GM18505 (cell line): ENCODE data around the gene NEDD8.
"Not testable (repeated sequence)": the region's sequence is repeated elsewhere in the genome, so short reads cannot be mapped to it uniquely, and the experiment has no call there.

ENCODE experiments used
- ATAC-seq: cut with Tn5 transposase; IDR thresholded peaks from one replicate; pipeline ENCODE4 v1.9.1; 2021; ENCODE audit not compliant: unreplicated experiment
- POLR2A ChIP-seq: IDR thresholded peaks from 4 replicates; pipeline ENCODE4 v1.6.1; 2011; ENCODE audit warnings: borderline replicate concordance; ENCODE audit not compliant: insufficient read depth, insufficient read length; ENCODE audit errors: extremely low read depth

Gene NEDD8

DNA sequence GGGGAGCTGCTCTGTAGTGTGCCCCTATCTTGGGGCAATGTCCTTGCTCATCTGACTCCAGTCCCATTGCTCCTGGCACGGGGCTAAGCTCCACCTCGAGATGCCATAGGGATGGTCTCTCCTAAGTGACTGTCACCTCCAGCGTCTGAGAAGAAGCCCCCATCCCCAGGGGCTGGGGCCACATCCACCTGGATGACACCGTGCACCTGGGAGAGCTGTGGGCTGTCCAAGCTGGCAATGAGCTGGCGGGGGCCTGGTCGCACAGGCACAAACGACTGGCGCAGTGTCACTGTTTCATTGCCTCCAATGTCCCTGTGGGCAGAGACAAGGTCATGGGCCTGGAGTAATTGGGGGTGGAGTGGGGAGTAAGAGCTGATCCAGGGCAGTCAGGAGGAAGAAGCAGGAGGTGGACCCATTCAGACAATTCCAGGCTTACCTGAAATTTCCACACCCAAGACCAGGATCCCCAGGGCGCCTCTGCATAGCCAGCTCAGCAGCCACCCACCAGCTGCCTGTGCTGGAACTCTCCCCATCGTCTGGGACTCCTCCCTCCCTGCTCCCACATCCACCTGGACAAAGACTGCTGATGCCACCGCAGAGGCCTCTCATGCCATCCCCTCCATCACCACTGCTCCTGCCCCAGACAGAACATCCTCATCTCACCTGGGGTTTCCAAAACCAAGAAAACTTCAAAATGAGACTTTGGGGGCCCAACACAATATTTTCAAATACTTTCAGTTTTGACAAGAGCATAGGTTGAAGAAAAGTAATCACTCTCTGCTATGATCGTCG is 17.3 kb upstream of the NEDD8 start:
- TF ChIP-seq POLR2A: no peak
- ATAC-seq: no peak

DNA sequence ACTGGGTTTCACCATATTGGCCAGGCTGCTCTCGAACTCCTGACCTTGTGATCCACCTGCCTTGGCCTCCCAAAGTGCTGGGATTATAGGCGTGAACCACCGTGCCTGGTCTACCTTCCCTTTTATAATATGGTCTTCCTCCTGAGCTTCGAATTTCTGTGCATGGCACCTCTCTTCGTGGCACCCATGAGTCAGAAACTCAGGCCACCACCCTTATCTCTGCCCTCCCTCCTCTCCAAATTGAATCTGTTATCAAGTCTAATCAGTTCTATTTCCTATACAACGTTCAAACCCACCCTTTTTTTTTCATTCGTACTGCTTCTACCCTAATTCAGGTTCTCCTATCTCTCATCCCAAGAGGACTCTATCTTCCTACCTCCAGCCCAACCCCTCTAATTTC is 15.3 kb upstream of the NEDD8 start:
- TF ChIP-seq POLR2A: no peak
- ATAC-seq: no peak

DNA sequence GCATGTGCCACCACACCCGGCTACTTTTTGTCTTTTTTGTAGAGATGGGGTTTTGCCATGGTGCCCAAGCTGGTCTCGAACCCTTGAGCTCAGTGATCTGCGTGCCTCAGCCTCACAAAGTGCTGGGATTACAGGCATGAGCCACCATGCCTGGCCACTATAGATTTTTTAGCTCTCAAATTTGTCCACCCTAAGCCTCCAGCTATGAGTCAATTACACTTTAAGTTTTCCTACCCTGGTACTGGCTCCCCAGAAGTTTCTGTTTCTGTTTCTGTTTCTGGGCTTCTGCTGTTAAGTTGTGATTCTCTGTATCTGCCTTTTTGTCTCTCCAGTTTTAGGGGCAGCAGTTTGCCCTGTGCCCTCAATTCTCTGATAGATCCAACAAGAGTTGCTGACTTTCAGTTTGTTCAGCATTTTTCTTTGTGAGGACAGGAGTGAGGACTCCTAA is 14.6 kb upstream of the NEDD8 start:
- no peak for ATAC-seq
- peak; percentile 27 for TF ChIP-seq POLR2A

DNA sequence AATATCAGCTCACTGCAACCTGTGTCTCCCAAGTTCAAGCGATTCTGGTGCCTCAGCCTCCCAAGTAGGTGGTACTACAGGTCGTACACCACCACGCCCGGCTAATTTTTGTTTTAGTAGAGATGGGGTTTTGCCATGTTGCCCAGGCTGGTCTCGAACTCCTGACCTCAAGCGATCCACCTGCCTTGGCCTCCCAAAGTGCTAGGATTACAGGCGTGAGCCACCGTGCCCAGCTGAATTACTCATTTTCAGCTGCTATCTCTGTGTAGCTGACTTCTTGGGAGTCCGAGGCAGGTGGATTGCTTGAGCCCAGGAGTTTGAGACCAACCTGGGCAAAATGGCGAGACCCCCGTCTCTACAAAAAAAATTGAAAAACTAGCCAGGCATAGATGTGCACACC is 13.2 kb upstream of the NEDD8 start:
- not testable (repeated sequence) for ATAC-seq

DNA sequence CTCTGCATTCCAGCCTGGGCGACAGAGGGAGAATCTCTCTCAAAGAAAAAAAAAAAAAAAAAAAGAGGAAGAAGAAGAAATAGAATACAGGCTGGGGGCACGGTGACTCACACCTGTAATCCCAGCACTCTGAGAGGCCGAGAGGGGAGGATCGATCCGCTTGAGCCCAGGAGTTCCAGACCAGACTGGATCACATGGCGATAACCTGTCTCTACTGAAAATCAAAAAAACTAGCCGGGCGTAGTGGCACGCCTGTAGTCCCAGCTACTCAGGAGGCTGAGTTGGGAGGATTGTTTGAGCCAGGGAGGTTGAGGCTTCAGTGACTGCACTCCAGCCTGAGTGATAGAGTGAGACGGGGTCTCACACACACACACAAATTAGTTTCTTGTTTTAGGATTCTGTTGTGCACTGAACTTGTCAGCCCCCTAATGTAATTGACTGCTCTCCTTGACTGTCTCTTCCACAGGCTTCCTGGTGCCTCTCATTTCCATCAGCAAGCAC is 11.2 kb upstream of the NEDD8 start:
- no peak for TF ChIP-seq POLR2A
- no peak for ATAC-seq

DNA sequence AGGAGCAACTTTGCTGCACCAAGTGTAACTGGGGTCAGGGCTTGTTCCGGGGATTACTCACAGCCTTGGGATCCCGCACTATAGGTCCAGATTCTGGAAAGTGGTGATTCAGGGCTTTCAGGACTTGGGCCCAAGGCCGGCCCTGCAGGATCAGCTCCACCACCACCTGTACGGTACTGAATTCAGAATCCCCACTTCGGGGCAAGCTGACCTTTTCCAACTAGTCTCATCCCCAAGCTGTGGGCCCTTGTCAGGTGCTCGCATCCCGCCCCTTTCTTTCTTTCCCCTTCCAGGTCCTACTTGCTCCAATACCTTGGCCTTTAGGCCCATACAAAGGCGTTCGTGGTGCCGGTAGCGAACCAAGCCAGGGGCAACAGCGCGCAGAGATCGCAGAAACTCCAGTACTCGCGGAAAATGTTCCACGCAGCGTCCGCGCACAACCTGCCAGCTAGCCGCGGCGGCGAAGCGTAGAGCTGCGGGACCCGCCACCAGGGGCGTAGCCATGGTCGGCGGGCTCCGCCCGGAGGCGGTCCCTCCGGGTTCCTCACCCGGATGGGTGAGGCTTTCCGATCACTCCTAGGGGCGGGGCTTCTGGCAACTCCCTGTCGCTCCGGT is 9.8 kb upstream of the NEDD8 start:
- TF ChIP-seq POLR2A: no peak
- peak; percentile 77 for ATAC-seq

DNA sequence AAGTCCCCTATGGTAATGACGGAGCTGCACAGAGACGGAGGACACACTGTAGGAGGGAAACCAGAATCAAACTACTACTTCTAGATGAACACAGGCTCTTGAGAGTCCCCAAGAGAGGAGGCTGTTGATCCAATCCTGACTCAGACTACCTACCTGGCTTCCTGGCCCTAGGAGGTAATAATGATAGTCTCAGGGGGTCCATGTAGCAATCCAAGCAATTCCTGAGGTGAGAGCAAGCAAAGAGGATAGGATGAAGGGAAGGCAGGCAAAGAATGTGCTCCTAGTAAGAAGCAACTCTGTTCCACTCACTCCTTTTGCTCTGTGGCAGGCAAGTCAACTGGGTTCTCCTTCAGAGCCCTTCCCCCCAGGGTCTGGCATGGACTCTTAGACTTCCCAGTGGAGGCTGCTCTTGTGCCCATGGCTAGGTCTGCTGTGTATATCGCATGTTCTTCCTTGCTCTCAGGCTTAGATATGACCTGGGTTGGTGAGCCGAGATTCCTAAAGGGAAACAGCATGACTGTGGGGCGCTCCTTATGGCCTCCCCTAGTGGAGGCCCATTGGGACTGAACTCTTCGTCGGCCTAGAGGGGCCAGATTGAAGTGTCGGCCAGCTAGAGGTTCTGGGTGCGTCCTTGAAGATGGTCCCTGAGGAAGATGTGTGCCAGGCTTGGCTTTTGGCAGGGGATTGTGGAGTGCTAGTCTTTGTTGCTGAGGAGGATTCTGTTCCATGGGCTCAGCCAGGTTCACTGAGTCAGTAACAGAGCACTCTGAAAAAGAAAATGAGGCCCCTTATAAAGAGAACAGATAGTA is 8.1 kb upstream of the NEDD8 start:
- ATAC-seq: no peak
- no peak for TF ChIP-seq POLR2A

DNA sequence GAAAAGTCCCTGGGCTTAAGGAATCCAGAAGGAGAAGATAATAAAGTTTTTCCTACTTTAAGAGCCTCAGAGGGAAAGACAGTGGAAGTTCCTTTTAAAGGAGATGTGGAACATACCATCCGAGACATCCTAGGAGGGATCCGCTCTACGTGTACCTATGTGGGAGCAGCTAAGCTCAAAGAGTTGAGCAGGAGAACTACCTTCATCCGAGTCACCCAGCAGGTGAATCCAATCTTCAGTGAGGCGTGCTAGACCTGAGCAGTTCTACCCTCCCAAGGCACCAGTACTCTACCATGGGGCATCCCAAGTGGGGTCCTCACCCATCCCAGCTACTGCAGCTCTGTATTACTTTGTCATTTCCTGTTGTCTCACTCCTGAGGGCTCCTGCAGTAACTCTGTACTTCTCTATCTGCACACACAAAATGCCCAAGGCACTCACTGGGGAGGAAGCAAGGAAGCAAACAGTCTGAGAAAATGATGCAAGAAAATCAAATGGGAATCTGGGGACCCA is 6.4 kb upstream of the NEDD8 start:
- TF ChIP-seq POLR2A: no peak

DNA sequence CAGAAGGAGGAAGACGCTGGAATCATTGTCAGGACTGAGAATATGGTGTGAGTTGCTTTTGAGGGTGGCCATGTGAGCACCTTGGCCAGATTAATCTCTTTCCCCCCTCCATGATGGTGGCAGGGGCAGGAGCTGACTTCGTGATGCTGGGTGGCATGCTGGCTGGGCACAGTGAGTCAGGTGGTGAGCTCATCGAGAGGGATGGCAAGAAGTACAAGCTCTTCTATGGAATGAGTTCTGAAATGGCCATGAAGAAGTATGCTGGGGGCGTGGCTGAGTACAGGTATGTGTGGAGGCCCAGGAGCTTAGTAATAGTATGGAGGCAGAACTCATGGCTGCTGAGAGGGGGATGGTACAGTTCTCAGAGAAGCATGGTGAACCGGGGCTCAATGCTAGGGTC is 6.0 kb upstream of the NEDD8 start:
- TF ChIP-seq POLR2A: no peak
- ATAC-seq: no peak

More for the DNA sequence above, 6.4 kb upstream of the NEDD8 start:
- ATAC-seq: no peak

DNA sequence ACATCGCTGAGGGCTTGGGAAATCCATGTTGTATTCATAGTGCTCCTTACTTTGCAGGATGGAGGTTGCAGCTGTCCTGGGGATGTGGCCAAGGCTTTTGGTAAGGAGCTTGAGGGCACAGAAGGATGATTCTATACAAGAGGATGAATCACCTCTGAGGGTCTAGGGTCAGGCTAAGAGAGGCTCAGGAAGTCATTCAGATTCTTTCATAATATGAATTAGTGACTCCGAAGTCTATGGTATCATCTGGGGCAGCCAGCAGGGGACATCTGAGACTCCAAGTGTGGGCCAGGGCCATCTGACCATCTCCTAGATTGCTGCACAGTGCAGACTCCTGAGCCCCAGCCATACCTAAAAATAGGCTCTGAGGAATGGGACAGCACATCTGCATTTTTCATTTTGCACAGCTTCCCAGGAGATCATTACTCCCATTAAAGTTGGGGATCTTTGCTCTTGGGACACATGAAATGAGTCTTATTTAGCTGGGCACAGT is 5.3 kb upstream of the NEDD8 start:
- no peak for ATAC-seq
- TF ChIP-seq POLR2A: no peak

DNA sequence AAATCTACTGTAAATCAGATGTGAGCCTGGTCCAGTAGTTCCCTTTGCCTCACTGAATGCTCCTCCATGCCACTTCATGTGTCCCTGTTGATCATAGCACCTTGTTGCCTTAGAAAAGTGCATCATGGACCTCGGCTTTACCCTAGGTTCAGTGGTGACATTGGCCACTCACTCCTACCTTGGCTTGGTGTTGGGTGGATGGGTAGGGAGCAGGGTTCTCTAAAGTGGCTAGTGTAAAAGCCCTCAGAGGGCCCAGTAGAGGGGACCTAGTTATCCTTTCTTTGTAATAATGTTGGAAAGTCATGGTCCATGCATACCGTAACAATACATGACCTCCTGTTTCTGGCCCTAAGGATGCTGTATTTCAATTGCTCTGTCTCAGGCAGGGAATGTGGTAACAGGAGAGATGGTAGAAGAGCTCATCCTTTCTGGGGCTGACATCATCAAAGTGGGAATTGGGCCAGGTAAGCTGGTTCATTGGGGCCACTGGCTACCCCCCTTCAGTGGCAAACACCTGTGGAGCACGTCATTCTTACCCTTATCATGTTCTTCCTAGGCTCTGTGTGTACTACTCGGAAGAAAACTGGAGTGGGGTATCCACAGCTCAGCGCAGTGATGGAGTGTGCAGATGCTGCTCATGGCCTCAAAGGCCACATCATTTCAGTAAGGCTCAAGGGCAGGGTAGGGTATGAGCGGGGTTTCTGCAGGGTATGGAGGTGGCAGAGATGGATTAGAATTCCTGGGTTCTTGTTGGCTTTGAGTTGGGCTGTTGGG is 4.7 kb upstream of the NEDD8 start:
- no peak for ATAC-seq
- TF ChIP-seq POLR2A: no peak

DNA sequence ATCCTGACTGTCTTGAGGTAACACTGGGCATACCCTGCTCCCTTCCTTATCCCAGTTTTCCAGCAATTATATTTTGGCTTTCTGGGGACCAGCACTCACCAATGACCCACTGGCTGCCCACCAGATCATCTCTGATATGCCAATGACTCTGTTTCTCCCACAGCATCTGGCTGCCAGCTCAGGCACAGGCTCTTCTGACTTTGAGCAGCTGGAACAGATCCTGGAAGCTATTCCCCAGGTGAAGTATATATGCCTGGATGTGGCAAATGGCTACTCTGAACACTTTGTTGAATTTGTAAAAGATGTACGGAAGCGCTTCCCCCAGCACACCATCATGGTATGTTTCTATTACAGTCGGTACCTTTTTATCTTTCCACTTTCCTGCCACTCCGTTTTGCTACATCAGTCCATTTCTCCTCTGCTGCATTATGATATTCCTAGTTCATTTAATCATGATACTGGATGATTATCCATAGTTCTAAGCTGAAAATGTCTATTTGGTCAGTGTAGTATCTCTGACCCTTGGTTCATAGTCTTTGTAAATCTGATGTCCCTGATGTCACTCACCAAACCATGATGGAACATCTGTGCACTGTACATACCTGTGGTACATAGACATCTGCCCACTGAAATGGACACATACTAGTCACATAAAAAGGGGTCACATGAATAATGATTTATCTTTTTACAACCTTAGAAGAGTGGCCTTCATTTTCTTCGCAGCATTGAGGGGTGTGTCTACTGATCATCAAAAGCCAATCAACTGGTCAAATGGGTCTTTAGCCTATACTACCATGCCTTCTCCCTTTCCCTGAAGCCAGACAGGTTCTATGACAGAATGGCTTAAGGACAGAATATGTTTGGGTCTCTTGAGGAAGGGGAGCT is 3.9 kb upstream of the NEDD8 start:
- TF ChIP-seq POLR2A: no peak
- ATAC-seq: no peak
